Smooth muscle cell (in vitro differentiated cells): Measurements from ENCODE around the gene RMND1. TPM values are rescaled to one million over a fixed set of nuclear protein-coding genes. Genes with fewer than 3 reads are reported as not detected.
A peak's percentile ranks its signal among the peaks of the same experiment; 100 is the strongest.
"Not testable (repeated sequence)": the region's sequence is repeated elsewhere in the genome, so short reads cannot be mapped to it uniquely, and the experiment has no call there.

Source experiments
- DNase-seq: peaks from one replicate; lab custom pipeline; 2025; ENCODE audit not compliant: unreplicated experiment; lab: John Stamatoyannopoulos, UW
- H2AFZ ChIP-seq: fragments of 200-600 bp; sonication (generic); 2 replicates; pipeline ENCODE4 v1.6.0; 2016; ENCODE audit warnings: antibody characterized with exemption, low read depth, mild to moderate bottlenecking
- H3F3A ChIP-seq: fragments of 200-600 bp; sonication (generic); 2 replicates; pipeline ENCODE4 v1.6.0; 2017; ENCODE audit warnings: antibody characterized with exemption, low read depth
- H3K27ac ChIP-seq: fragments of 200-600 bp; sonication (generic); 2 replicates; pipeline ENCODE4 v1.5.1; 2016; ENCODE audit warnings: low read depth, mild to moderate bottlenecking
- H3K27me3 ChIP-seq: fragments of 200-600 bp; sonication (generic); 2 replicates; pipeline ENCODE4 v1.6.1; 2016; ENCODE audit warnings: low read depth, mild to moderate bottlenecking
- H3K36me3 ChIP-seq: fragments of 200-600 bp; sonication (generic); 2 replicates; pipeline ENCODE4 v1.5.1; 2016; ENCODE audit warnings: low read depth
- H3K4me1 ChIP-seq: fragments of 200-600 bp; sonication (generic); 2 replicates; pipeline ENCODE4 v1.5.1; 2016; ENCODE audit warnings: low read depth
- H3K4me2 ChIP-seq: fragments of 200-600 bp; sonication (generic); 2 replicates; pipeline ENCODE4 v1.6.0; 2016; ENCODE audit warnings: mild to moderate bottlenecking
- H3K4me3 ChIP-seq: fragments of 200-600 bp; sonication (generic); 2 replicates; pipeline ENCODE4 v1.5.1; 2016; ENCODE audit warnings: mild to moderate bottlenecking
- H3K79me2 ChIP-seq: fragments of 200-600 bp; sonication (generic); 2 replicates; pipeline ENCODE4 v1.6.0; 2016; ENCODE audit warnings: low read depth, mild to moderate bottlenecking
- H3K9ac ChIP-seq: fragments of 200-600 bp; sonication (generic); 2 replicates; pipeline ENCODE4 v1.6.0; 2016; ENCODE audit warnings: low read depth
- H3K9me3 ChIP-seq: fragments of 200-600 bp; sonication (generic); replicated peaks from 2 replicates; pipeline ENCODE4 v1.5.1; 2016; ENCODE audit warnings: low read depth
- H4K20me1 ChIP-seq: fragments of 200-600 bp; sonication (generic); 2 replicates; pipeline ENCODE4 v1.6.0; 2016; ENCODE audit warnings: low read depth
- WGBS: methylation state at CpG from one replicate; pipeline ENCODE4 v1.1.7; 2016; ENCODE audit warnings: low lambda C conversion rate; 5-methylcytosine and 5-hydroxymethylcytosine counted together
- polyA plus RNA-seq: library from polyadenylated mRNA; unstranded; fragments of >200 nt; fragmentation: Nextera tagmentation; extraction: Ambion mirVana; gene quantifications from 2 replicates; pipeline ENCODE4 v1.2.1, GENCODE V29; 2016
- total RNA-seq: library from RNA; depleted of rRNA; stranded (reverse); fragments of >200 nt; gene quantifications from 2 replicates; pipeline ENCODE4 v1.2.3, GENCODE V29; 2014
- TF ChIP-seq, protein P1 (sequence below): fragments of 200-600 bp; sonication (generic); IDR thresholded peaks from 2 replicates; pipeline ENCODE4 v1.5.1; 2017; ENCODE audit warnings: borderline replicate concordance, mild to moderate bottlenecking, antibody characterized with exemption; ENCODE audit not compliant: insufficient read depth, poor library complexity, severe bottlenecking

RMND1 gene
- total and polyA plus RNA-seq, 2 experiments from 2014 or later: 13.0 to 27.9 TPM

DNA sequence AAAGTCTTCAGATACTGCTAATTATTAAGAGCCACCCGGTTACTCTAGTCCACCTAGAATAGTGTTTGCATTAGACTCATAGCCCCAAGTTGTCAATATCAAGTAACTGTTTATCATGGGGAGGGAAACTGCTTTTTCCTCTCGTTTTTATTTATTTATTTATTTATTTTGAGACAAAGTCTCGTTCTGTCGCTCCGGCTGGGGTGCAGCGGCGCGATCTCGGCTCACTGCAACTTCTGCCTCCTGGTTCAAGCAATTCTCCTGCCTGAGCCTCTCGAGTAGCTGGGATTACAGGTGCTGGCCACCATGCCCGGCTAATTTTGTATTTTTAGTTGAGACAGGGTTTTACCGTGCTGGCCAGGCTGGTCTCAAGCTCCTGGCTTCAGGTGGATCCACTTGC is 25.8 kb upstream of the RMND1 start:
- no peak overlapping the region for H3K27ac ChIP-seq
- TF ChIP-seq, protein P1, sequence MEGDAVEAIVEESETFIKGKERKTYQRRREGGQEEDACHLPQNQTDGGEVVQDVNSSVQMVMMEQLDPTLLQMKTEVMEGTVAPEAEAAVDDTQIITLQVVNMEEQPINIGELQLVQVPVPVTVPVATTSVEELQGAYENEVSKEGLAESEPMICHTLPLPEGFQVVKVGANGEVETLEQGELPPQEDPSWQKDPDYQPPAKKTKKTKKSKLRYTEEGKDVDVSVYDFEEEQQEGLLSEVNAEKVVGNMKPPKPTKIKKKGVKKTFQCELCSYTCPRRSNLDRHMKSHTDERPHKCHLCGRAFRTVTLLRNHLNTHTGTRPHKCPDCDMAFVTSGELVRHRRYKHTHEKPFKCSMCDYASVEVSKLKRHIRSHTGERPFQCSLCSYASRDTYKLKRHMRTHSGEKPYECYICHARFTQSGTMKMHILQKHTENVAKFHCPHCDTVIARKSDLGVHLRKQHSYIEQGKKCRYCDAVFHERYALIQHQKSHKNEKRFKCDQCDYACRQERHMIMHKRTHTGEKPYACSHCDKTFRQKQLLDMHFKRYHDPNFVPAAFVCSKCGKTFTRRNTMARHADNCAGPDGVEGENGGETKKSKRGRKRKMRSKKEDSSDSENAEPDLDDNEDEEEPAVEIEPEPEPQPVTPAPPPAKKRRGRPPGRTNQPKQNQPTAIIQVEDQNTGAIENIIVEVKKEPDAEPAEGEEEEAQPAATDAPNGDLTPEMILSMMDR: no peak

DNA sequence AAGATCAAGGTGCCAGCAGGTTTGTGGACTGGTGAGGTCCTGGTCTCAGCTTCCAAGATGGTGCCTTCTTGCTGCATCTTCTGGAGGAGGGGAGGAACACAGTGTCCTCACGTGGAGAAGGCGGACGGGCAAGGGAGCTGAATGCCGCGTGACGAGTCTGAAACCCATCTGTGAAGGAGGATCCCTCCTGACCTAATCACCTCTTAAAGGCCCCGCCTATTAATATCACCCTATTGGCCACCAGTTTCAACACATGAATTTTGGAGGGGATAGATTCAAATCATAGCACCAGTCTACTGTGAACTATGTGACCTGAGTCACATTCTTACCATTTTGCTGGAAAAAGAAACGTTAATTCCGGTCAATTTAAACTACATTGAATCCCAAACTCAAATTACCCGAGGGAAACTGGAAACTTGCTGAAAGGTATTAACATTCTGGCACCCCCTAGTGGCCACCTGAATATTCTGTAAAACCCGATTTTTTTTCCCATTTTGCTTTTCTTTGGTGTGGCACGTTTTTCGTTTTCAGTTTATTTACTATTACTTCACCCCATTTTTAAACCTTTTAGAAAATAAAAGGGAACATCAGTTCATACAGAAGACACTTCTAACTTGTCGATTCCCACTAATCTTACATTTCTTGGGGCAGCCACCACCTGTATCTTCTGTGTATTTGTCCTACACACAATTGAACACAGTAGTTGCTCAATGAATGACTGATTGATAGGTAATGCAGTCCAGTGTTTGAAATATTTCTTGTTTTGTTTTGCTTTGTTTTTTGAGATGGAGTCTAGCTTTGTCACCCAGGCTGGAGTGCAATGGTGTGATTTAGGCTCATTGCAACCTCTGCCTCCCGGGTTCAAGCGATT is 24.0 kb upstream of the RMND1 start:
- H3K4me2 ChIP-seq: peak overlapping the region; percentile 73
- 35% methylated on average over 16 of the region's 16 CpGs for WGBS
- H3K27me3 ChIP-seq: no peaks in the 10 kb centered on the region
- peaks cover 4% of the 10 kb centered on the region for H3K4me1 ChIP-seq
- peak overlapping the region; percentile 53 for H2AFZ ChIP-seq
- no peaks in the 10 kb centered on the region for H3F3A ChIP-seq
- no peaks in the 10 kb centered on the region for H3K79me2 ChIP-seq
- H3K9me3 ChIP-seq: no peaks in the 10 kb centered on the region
- no peaks in the 10 kb centered on the region for H3K36me3 ChIP-seq
- TF ChIP-seq, protein P1: peak; percentile 81
- H3K9ac ChIP-seq: no peak overlapping the region
- H3K27ac ChIP-seq: no peak overlapping the region
- H4K20me1 ChIP-seq: no peaks in the 10 kb centered on the region
- DNase-seq: no peak
- H3K4me3 ChIP-seq: peak overlapping the region; percentile 15

More for the DNA sequence above, 25.8 kb upstream of the RMND1 start:
- DNase-seq: no peak
- H3F3A ChIP-seq: no peaks in the 10 kb centered on the region
- H2AFZ ChIP-seq: no peak overlapping the region
- H3K27me3 ChIP-seq: no peaks in the 10 kb centered on the region
- no peaks in the 10 kb centered on the region for H4K20me1 ChIP-seq
- H3K9ac ChIP-seq: no peak overlapping the region
- peaks cover 4% of the 10 kb centered on the region for H3K4me1 ChIP-seq
- 94% methylated on average over 12 of the region's 12 CpGs for WGBS
- H3K9me3 ChIP-seq: no peaks in the 10 kb centered on the region
- H3K79me2 ChIP-seq: no peaks in the 10 kb centered on the region
- H3K4me3 ChIP-seq: no peak overlapping the region
- H3K36me3 ChIP-seq: no peaks in the 10 kb centered on the region
- no peak overlapping the region for H3K4me2 ChIP-seq

DNA sequence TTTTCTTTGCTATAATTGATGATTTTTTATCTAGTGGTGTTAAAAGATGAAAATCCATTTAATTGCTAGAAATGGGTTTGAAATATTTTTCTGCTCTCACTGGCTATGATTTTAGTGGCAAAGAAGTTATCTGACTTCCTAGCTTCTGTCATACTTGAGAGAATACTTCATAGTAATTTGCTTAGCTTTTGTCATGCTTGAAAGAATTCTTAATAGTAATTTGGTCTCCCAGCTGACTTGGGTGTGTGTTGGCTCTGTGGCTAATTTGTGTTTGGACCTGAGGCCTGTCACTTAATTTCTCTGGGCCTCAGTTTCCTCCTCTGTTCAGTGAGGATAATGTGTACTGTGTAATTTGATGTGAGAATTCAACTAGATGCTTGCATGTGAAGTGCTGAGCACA is 12.8 kb upstream of the RMND1 start:
- Histone ChIP-seq H3K27me3 (no peaks in the 10 kb centered on the region), H2AFZ (no peak overlapping the region), H3F3A (no peaks in the 10 kb centered on the region), H3K9me3 (no peaks in the 10 kb centered on the region), H3K79me2 (no peaks in the 10 kb centered on the region), H3K4me2 (no peak overlapping the region), H3K9ac (no peak overlapping the region), H3K4me1 (no peaks in the 10 kb centered on the region), H3K27ac (no peak overlapping the region), H4K20me1 (no peaks in the 10 kb centered on the region), H3K36me3 (peaks cover 8% of the 10 kb centered on the region), H3K4me3 (no peak overlapping the region)
- TF ChIP-seq, protein P1: no peak
- DNase-seq: no peak

DNA sequence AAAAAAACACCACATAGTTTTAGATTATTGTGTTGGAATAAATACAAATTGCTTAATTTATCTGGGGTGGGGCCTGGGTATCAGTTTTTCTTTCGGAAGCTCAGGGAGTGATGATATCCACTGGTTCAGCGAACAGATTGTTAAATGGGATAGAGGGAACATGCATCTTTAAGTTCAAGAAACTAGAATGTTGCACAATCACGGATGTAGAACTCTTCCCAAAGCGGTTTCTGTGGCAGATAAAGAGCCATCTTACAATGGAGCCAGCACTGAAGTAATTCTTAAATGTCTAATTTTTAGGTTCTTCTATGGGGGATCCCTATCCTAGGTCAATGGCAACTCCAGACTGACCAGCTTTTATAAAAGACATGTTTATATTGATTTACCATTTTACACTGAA is 9.7 kb upstream of the RMND1 start:
- WGBS: 96% methylated on average over 4 of the region's 4 CpGs
- H3F3A ChIP-seq: no peaks in the 10 kb centered on the region
- no peaks in the 10 kb centered on the region for H3K4me1 ChIP-seq
- no peak overlapping the region for H3K4me3 ChIP-seq
- no peaks in the 10 kb centered on the region for H3K79me2 ChIP-seq
- H3K9ac ChIP-seq: no peak overlapping the region
- H3K4me2 ChIP-seq: no peak overlapping the region
- no peak for DNase-seq
- no peaks in the 10 kb centered on the region for H3K27me3 ChIP-seq
- H3K9me3 ChIP-seq: no peaks in the 10 kb centered on the region
- H3K27ac ChIP-seq: no peak overlapping the region
- H3K36me3 ChIP-seq: peaks cover 21% of the 10 kb centered on the region
- H2AFZ ChIP-seq: no peak overlapping the region
- TF ChIP-seq, protein P1: no peak
- H4K20me1 ChIP-seq: no peaks in the 10 kb centered on the region

- H3K27ac ChIP-seq, H3K4me2 ChIP-seq, DNase-seq, H3K27me3 ChIP-seq, H2AFZ ChIP-seq, H3K9me3 ChIP-seq, H4K20me1 ChIP-seq, H3F3A ChIP-seq, H3K4me3 ChIP-seq, H3K9ac ChIP-seq: not testable (repeated sequence)
- peaks cover 14% of the 10 kb centered on the region for H3K36me3 ChIP-seq
- H3K4me1 ChIP-seq: peaks cover 19% of the 10 kb centered on the region
- H3K79me2 ChIP-seq: peaks cover 29% of the 10 kb centered on the region
- 50% methylated on average over 7 of the region's 10 CpGs for WGBS
Measured at GRCh38 chr6:151455751-151456398, 3.9 kb upstream of the RMND1 start.
